A549 treated with GW870086 at 1 μM for 4 hours (cell line): Measurements from ENCODE around the gene SLC30A1. TPM values are rescaled to one million over a fixed set of nuclear protein-coding genes. Genes with fewer than 3 reads are reported as not detected.

Source experiments
- total RNA-seq: library from RNA; stranded (reverse); fragments of 200-300 nt; extraction: Qiagen RNA extraction; gene quantifications from 5 replicates; pipeline ENCODE4 v1.2.3, GENCODE V29; 2022; ENCODE audit warnings: low read depth

SLC30A1 gene, protein sequence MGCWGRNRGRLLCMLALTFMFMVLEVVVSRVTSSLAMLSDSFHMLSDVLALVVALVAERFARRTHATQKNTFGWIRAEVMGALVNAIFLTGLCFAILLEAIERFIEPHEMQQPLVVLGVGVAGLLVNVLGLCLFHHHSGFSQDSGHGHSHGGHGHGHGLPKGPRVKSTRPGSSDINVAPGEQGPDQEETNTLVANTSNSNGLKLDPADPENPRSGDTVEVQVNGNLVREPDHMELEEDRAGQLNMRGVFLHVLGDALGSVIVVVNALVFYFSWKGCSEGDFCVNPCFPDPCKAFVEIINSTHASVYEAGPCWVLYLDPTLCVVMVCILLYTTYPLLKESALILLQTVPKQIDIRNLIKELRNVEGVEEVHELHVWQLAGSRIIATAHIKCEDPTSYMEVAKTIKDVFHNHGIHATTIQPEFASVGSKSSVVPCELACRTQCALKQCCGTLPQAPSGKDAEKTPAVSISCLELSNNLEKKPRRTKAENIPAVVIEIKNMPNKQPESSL
- 20.2 to 25.2 TPM (median 23.1 TPM) in 5 replicates for total RNA-seq

DNA sequence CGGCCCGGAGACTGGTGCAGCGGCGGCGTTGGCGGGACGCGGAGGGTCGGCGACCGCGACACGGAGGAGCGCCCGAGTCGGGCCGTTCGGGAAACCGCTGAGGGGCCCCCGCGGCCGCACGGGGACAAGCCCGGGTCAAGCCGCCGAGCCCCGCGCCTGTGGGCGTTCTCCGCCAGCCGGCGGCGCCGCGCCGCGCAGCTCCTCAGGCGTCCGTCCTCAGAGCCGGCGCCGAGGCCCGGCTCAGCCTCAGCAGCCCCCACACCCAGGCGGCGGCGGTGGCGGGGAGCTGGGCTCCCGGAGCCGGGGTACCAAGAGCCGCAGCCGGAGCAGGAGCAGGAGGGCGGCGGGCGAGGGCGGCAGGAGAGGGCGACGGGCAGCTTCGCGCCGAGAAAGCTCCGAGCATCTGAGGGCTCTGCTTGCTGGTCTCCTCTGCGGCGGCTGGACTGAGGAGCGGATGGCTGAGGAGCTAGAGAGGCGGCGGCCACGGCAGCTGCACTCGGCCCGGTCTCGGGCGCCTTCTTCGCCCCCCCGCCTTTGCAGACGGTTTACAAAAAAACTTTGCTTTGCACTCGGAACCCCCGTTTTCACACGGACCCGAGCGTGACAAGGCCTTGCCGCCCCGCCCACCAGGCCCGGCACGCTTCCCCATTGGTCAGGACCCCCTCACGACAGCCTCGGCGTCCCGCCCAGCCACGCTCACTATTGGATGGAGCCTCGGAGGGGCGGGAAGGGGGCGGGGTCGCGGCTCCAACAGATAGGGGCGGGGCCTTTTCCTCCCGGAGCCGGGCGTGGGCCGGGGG, at the start of gene SLC30A1:
Gene SLC30A1, minus strand, starts transcription at position 522 of the 800 bp plus-strand sequence. CDS start 549 bp downstream, outside the sequence.

Other genes starting within 250 kb of the SLC30A1 start
- gene RD3, start 87.0 kb downstream of the SLC30A1 start, total RNA-seq, result not detected in 5 replicates
- gene NEK2, start 96.5 kb upstream of the SLC30A1 start, total RNA-seq, result 33.9 to 43.9 TPM (median 42.1 TPM) in 5 replicates